Thyroid gland (tissue), 4 donors: ENCODE measurements around the gene DCLK2.

Source experiments
- POLR2A ChIP-seq, 2 donors: fragments of 450-650 bp; IDR thresholded peaks; one replicate each; pipeline ENCODE4 v1.6.1; 2017; ENCODE audit warnings: antibody characterized with exemption in 2 of 2, mild to moderate bottlenecking in 2 of 2, moderate library complexity in 1 of 2
- TF ChIP-seq, protein P1 (sequence below), 6 experiments: fragments of 200-600 bp in 3 of 6; fragments of 450-650 bp in 3 of 6; sonication (generic) in 3 of 6; IDR thresholded peaks; one replicate each; pipeline ENCODE4 v1.5.1; 2016 to 2019; ENCODE audit warnings: antibody characterized with exemption in 6 of 6, mild to moderate bottlenecking in 2 of 6, inconsistent platforms in 1 of 6, moderate library complexity in 1 of 6

DNA sequence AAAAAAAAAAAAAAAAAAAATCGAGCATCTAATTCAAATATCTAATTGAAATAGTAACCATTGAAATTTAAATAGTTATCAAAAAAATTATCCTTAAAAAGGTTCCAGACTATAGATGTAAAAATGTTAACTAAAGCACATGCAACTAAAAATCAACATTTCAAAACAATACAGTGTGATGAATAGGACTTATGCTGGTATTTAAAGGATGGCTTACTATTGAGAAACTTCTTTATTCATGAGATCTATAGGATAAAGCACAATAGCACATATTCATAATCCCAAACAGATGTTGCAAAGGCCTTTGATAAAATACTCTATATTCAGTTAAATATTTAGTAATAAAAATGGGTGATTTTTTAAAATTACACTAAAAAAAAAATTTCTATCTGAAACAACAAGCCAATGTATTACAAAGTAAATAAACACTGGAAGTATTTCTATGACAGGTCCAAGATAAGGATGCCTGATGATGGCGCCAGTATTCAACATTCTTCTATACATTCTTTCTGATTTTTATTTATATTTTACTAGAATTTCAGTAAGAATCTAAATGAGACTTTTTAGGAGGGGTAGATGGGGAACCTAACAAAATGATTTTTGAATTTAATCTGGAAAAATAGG lies 26.3 kb downstream of the DCLK2 start:
- TF ChIP-seq, protein P1, sequence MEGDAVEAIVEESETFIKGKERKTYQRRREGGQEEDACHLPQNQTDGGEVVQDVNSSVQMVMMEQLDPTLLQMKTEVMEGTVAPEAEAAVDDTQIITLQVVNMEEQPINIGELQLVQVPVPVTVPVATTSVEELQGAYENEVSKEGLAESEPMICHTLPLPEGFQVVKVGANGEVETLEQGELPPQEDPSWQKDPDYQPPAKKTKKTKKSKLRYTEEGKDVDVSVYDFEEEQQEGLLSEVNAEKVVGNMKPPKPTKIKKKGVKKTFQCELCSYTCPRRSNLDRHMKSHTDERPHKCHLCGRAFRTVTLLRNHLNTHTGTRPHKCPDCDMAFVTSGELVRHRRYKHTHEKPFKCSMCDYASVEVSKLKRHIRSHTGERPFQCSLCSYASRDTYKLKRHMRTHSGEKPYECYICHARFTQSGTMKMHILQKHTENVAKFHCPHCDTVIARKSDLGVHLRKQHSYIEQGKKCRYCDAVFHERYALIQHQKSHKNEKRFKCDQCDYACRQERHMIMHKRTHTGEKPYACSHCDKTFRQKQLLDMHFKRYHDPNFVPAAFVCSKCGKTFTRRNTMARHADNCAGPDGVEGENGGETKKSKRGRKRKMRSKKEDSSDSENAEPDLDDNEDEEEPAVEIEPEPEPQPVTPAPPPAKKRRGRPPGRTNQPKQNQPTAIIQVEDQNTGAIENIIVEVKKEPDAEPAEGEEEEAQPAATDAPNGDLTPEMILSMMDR (IDR thresholded peaks at IDR 0.05), result no peak
- TF ChIP-seq POLR2A (IDR thresholded peaks at IDR 0.05), result no peak
